HG02884 (cell line): Measurements from ENCODE around the gene USP5.
A peak's percentile ranks its signal among the peaks of the same experiment; 100 is the strongest.

Source experiments
- ATAC-seq: cut with Tn5 transposase; IDR thresholded peaks from one replicate; pipeline ENCODE4 v1.9.1; 2021; ENCODE audit warnings: mild to moderate bottlenecking, moderate library complexity; ENCODE audit not compliant: unreplicated experiment

USP5 gene

DNA sequence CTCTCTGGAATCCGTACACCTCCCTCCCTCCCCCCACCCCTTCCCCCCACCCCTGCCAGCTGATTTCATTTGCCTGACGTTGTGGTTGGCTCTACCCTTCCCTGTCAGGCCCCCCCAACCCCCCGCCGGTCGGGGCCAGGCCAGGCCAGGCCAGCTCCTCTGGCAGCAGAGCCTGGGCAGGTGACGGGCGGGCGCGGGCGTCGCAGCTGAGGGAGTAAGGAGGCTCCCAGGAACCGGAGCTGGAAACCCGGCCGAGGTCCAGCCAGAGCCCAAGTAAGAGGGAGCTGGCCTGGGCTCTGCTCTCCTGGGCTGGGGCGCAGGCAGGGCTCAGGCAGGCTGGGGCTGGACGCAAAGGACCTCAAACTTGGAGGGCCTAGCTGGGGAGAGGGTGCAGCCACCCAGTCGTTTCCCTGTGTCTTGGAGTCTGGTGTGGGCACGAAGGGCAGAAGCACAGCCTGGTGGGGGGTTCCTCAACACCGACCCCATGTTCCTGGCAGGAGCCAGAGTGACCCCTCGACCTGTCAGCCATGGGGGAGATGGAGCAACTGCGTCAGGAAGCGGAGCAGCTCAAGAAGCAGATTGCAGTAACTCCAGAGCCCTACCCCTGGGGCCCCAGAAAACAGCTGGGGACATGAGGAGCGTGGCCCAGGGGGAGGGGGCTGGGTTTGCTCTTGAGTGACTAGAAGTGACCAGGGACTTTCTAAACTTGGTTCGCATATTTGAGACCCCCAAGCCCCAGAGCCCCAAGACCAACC is 11.0 kb upstream of the USP5 start, which contains the start of gene GNB3:
GNB3 (plus strand) TSS at position 165 of the 755 bp plus-strand sequence; CDS start at position 528, 363 bp downstream.
- ATAC-seq: no peak

DNA sequence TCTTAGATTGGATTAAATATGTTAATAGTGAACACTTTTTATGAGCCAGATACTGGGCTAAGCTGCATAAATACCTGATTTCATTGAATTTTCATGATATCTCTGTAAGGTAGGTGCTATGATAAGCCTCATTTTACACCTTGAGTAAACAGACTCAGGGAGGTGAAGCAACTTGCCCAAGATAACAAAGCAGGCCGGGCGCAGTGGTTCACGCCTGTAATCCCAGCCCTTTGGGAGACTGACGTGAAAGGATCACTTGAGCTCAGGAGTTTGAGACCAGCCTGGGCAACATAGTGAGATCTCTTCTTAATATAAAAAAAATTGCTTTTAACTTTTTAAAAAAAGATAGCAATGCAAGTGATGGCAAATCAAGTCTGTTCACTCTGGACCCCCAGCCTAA is 9.9 kb upstream of the USP5 start:
- ATAC-seq: no peak

DNA sequence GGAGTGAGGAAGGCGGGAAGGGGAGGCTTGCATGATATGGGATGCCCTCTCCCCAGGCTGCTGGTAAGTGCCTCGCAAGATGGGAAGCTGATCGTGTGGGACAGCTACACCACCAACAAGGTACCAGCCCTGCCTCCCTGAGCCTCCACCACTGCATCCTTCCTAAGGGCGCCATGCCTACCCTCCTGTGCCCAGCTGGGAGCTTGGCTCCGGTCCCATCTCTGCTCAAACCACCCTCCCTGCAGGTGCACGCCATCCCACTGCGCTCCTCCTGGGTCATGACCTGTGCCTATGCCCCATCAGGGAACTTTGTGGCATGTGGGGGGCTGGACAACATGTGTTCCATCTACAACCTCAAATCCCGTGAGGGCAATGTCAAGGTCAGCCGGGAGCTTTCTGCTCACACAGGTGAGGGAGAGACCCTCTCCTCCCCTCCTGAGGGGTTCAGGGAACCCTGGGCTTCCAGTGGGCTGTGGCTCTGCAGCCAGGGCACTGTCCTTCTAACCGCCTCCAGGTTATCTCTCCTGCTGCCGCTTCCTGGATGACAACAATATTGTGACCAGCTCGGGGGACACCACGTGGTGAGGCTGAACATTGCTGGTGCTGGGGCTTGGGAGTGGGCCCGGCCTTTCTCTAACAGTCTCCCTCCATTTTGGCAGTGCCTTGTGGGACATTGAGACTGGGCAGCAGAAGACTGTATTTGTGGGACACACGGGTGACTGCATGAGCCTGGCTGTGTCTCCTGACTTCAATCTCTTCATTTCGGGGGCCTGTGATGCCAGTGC is 8.6 kb upstream of the USP5 start:
- ATAC-seq: no peak

DNA sequence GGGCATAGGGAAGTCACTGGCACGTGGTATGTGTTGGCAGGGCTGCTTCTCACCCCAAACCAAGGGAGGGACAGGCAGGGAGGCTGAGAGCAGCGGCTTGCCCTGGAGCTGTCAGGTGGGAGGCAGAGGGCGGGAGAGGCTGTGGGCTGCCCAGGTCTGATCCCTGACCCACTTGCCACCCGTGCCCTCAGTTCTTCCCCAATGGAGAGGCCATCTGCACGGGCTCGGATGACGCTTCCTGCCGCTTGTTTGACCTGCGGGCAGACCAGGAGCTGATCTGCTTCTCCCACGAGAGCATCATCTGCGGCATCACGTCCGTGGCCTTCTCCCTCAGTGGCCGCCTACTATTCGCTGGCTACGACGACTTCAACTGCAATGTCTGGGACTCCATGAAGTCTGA is 6.6 kb upstream of the USP5 start:
- no peak for ATAC-seq

DNA sequence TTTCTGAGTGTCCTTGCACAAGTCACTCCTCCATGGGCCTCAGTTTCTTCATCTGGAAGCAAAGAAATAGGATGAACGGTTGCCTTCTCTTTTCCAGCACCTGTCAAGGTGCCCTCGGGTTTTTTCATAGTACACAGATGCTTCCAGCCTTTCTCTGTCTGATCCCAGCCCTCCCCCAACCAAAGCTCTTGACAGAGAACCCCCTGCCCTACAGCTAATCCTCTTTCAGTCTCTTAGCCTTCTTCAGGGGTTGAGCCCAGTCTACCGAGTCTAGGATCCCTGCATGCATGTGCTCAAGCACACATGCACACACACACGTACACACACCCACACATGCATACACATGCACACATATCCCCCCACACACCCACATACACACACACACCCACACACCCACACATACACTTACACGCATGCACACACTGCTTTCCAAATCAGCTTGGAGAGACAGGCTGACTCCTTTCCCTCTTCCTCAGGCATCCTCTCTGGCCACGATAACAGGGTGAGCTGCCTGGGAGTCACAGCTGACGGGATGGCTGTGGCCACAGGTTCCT is 5.6 kb upstream of the USP5 start:
- ATAC-seq: no peak

DNA sequence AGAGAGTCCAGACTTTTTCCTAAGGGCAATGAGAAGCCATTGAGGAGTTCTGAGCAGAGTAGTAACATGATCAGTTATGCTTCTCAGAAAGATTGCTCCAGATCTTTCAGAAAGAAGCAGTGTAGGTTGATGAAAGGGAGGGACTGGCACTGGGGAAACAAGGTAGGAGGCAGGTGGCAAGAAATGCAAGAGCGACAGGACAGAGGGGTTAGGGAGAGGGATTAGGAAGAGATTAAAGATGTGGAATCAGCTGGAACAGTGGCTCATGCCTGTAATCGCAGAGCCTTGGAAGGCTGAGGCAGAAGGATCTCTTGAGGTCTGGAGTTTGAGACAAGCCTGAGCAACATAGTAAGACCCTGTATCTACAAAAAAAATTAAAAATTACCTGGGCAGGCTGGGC is 4.3 kb upstream of the USP5 start:
- ATAC-seq: no peak

DNA sequence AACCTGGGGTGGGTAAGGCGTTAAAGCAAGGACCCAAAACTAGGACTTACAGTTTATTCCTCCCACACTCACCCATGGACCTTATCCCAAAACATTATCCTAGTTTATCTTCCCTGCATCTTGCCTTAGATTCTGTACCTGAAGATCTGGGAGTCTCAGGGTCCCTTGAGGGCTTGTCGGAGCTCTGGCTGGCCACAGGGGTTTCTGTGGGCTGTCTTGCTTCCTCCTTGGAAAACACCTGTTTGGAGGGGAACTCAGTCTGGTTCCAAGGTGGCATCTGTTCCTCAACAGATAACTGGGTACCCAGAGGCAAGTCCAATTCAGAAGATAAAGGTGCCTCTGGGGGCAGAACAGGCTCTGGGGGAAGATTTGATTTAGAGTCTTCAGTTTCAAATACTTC is 2.5 kb upstream of the USP5 start:
- ATAC-seq: no peak

DNA sequence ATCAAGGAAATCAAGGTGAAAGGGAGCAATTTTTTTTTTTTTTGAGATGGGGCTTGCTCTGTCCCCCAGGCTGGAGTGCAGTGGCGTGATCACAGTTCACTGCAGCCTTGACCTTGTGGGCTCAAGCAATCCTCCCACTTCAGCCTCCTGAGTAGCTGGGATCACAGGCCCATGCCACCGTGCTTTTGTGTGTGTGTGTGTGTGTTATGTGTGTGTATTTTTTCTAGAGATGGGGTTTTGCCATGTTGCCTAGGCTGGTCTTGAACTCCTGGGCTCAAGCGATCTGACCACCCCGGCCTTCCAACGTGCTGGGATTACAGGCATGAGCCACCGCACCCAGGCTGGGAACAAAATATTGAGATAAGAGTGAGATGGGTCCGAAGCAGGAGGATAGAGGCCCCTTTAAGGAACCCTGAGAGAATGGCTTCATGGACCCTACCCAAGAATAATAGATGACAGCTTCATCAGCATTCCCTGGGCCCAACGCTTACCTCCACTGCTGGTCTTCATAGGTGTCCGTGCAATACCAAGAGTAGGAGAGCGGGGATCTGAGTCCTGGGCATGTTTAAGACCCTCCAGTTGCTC is 1.9 kb upstream of the USP5 start:
- no peak for ATAC-seq

DNA sequence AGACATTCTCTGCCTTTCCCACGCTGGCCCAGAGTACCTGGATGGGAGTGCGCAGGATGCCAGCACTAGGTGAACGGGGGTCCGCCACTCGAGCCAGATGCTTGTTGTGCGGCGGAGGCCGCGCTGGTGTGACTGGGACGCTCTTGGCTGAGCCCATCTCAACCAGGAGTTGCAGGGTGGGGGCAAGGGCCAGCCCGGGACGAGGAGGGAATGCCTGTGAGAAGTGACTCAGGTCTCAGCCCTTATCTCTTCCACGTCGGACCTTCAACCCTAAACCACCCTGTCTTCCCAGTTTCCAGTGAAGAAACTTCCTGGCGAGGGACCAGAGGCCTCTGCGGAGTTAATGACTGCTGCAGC is 1.2 kb upstream of the USP5 start:
- ATAC-seq: no peak

DNA sequence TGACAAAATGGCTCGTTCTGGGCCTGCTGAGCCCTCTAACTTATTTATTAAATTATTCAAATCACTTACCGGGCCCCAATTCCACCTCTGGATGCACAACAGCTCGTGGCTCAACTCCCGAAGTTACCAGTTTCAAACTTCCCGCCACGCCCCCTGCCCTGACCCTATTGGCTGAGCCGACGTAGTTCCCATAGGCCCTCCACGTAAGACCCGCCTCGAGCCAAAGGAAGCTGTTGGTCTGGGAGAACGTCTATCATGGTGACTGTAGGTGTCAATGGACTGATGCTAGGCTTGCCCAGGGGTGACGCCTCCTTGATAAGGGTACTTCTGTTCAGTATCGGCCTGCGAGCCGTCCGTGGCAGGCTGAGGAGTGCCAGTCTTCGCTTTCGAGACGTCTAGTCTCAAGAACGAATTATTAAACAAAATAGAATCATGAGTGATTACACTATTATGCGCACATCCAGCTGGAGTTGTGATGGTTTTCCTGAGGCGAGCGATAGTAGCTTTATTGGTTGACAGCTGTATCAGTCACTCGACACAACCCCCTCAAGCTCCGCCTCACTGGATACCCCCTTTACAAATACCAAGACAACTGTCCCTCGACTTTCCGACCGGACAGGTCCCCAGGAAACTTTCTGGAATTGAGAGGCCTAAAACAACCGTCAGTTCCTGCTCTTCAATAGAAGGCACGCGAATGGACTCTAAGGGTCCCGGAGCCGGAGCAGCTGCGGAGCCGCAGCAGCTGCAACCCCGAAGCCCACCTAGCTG is 613 bp upstream of the USP5 start, which contains the start of gene CDCA3:
CDCA3 (minus strand) TSS at position 134 of the 768 bp plus-strand sequence. CDS start 334 bp downstream, outside the sequence.
- peak; percentile 47 for ATAC-seq

DNA sequence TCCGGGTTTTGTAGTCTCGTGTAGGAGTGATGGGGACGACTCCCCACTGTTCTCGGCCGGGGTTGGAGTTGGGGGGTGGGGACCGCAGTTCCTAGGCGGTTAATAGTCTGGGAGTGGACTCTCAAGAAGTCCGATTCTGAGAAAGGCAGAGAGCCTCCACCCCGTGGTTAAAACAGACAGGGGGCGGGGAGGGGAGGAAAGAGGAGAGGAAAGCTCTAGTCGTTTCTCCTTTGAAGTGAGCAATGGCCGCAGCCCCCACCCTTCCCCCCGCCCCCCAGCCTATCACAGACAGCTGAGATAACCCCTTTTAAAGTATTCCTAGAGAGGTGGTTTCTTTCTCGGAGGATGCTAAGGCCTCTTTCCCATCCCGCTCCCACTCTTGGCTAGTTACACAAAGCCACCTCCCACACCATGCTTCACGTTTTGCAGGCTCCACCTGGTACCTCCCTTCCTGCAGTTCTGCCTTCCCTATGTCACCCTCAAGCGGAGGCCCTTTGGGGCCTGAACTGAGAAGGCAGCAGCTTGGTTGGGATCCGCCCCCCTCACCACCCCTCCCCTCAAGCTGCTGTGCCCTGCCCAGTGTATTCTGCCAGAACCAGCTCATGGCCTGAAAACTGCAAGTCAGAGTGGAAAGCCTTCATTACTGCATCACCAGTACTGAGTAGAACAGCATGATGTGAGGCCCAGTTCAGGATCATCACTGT is 853 bp downstream of the USP5 start:
- no peak for ATAC-seq

DNA sequence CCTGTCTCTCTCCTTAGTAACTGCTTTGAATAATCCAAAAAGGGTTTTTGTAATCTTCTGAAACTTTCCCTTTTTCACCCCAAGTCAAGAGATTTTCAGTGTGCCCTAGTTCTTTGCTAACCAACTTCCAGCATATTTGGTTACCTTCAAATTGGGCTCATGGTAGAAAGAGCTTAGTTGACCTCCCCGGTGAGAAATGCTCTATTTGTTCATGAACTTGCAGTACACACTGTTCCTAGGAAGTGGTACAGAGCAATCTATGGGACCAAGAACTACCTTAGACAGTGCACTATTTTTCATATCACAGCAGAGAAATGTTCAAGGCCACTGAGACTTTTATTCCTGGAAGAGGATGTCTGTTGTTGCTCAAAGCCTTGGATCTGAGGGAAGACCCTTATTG is 1.7 kb downstream of the USP5 start:
- no peak for ATAC-seq

DNA sequence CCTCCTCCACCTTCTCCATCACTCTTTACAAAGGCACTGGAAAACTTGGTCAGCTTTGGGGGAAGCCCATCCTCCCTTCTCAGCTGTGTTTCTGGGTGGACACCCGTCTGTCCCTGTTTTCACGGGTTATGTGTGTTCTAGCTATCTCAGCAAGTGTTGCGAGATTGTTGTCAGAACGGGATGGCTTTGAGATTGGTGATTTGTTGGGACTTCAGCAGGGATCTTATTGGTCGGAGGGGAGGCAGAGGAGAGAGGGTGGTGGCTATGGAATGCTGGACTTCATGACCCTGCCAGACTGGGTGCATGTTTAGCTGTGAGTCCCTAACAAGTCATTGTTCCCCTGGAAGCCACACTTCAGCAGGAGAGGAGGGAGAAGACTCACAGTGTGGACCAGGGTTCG is 2.1 kb downstream of the USP5 start:
- no peak for ATAC-seq

DNA sequence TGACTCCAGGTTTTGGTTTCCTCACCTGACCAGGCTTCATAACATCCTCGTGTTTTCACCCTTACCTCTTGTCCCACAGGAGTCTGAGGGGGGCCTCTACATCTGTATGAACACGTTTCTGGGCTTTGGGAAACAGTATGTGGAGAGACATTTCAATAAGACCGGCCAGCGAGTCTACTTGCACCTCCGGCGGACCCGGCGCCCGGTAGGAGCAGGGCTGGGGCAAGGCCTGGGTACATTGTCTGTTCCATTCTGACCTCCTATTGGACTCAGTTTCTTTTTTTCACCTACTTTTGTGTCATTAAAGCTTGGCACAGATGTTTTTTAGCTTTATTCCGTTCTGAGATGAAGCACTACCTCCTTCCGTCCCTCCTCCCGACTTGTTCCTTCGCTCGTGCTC is 3.4 kb downstream of the USP5 start:
- ATAC-seq: no peak

DNA sequence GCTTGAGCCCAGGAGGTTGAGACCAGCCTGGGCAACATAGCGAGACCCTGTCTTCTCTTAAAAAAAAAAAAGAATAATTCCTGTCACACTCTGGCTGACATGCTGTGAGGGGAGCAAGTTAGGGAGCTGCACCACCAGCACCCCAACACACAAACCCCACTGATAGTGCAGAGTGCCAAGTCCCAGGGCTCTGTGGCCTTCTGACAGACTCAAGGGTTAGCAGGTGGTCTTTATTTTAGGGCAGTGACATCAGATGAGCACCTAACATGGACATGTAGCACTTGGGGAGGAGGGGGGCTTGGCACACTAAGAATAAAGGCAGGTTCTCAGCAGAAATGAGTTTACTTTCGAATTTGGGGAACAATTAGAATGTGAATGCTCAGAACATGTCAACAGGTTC is 6.8 kb downstream of the USP5 start:
- ATAC-seq: no peak

DNA sequence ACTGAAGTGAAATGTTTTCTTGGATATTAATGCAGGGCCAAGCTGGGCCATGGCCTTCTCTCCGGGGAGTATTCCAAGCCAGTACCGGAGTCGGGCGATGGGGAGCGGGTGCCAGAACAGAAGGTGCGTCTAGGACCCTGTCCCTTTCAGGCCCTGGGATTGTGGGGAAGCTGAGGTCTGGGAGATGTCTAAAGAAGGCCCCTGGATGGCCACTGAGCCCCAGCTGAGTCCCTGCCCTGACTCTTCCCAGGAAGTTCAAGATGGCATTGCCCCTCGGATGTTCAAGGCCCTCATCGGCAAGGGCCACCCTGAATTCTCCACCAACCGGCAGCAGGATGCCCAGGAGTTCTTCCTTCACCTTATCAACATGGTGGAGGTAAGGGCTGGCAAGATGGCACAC is 8.2 kb downstream of the USP5 start:
- no peak for ATAC-seq

DNA sequence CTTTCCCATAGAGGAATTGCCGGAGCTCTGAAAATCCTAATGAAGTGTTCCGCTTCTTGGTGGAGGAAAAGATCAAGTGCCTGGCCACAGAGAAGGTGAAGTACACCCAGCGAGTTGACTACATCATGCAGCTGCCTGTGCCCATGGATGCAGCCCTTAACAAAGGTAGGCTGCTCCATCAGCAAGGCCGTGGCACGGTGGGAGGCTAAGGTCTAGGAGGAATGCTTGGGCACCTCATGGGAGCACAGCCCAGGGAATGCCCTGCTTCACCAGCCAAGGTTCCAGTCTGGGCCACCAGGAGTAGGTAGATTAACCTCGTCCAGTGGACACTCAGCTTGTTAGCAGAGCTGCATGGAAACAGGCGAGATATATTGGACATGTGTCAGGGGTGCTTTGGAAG is 9.0 kb downstream of the USP5 start:
- no peak for ATAC-seq

DNA sequence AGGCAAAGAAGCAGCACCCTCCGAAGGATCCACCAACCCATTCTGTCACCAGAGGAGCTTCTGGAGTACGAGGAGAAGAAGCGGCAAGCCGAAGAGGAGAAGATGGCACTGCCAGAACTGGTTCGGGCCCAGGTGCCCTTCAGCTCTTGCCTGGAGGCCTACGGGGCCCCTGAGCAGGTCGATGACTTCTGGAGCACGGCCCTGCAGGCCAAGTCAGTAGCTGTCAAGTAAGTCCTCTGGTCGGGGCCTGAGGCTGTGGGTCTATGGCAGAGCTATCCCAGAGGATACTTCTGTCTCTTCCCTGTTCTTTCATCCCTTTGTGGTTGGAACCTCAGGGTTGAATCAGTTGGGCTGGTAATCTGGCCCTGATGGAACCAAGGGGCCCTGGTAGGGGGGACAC is 9.4 kb downstream of the USP5 start:
- no peak for ATAC-seq

DNA sequence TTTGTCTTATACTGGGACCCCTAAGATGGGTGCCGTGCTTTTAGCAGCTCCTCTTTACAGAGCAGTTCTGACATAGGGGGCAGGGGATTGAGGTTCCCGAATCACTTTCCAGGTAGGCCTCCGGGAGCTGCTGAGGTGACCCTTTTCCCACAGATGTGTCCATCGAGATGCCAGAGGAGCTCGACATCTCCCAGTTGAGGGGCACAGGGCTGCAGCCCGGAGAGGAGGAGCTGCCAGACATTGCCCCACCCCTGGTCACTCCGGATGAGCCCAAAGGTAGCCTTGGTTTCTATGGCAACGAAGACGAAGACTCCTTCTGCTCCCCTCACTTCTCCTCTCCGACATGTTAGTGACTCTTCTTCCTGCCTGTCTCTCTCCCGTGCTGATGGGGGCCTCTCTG is 11.1 kb downstream of the USP5 start:
- no peak for ATAC-seq

DNA sequence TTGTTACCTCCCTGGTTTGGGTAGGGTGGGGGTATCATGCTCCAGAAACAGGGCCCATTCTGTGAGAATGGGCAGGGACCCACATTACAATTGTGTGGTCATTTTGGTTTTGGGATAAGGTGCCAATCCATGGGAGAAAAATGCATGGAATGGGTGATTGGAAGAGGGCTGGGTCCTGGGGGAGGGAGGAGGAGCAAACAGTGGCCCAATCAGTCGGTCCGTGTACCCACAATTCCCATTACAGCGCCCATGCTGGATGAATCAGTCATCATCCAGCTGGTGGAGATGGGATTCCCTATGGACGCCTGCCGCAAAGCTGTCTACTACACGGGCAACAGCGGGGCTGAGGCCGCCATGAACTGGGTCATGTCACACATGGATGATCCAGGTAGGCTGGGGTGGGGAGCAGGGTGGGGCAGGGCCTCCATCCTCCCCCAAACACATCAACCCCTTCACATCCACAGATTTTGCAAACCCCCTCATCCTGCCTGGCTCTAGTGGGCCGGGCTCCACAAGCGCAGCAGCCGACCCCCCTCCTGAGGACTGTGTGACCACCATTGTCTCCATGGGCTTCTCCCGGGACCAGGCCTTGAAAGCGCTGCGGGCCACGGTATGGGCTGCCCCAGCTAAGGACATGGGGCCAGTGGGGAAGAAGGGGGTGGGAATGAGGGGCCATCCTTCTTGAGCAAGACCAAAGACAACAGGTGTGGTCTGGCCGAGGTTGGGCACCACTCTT is 11.8 kb downstream of the USP5 start:
- no peak for ATAC-seq
